NCI-H1694 treated with DMSO at 0.1 percent for 48 hours (cell line): Measurements from ENCODE around the gene MYO10.
"Not testable (repeated sequence)": the region's sequence is repeated elsewhere in the genome, so short reads cannot be mapped to it uniquely, and the experiment has no call there.

Experiments
- DNase-seq: peaks from one replicate; lab custom pipeline; 2025; lab: John Stamatoyannopoulos, UW

The MYO10 gene

DNA sequence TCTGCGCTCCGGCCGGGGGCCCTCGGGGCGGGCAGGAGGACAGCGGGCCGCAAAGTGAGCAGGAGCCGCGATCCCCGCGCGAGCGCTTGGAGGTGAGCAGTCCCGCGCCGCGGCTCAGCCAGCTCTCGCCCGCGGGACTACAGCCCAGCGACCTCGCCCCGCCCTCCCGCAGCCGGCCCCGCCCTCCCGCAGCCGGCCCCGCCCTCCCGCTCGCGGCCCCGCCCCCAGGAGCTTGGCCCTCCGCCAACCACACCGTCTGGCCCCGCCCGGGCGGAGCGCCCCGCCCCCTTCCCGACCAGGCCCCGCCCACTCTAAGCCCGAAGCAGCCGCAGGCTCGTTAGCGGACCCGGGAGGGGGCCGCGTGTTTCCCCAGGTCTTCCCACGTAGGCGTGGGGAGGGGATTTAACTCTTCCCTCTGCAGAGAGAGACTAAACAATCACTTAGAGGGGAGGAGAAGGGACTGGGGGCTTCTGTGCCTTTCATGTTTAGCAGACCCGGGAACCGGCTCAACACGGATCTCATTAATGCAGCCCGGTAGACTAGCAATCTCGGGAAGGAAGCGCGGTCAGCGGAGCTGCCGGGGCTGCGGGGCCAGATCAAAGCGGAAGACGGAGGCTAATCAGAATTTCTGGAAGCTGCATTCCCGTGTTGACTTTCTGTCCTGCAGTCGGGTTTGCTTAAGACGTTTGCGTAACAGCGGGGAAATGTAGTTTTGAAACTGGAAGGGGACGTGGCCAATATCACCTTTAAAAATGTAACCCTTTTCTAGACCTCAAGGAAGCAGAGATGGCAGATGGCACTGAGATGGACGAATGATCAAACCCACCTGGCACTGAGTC lies at the start of gene MYO10:
TSS of gene MYO10 (minus strand) at position 139 of the 839 bp plus-strand sequence. CDS start 480 bp downstream, outside the sequence.
- no peak for DNase-seq

DNA sequence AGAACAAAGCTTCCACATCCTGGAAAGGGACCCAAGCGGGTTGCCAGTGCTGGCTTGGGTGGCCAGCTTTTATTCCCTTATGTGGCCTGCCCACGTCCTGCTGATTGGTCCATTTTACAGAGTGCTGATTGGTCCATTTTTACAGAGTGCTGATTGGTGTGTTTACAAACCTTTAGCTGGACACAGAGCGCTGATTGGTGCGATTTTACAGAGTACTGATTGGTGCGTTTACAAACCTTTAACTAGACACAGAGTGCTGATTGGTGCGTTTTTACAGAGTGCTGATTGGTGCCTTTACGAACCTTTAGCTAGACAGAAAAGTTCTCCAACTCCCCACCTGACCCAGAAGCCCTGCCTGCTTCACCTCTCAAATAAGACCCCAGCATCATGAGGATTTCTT lies 49.2 kb upstream of the MYO10 start:
- not testable (repeated sequence) for DNase-seq

DNA sequence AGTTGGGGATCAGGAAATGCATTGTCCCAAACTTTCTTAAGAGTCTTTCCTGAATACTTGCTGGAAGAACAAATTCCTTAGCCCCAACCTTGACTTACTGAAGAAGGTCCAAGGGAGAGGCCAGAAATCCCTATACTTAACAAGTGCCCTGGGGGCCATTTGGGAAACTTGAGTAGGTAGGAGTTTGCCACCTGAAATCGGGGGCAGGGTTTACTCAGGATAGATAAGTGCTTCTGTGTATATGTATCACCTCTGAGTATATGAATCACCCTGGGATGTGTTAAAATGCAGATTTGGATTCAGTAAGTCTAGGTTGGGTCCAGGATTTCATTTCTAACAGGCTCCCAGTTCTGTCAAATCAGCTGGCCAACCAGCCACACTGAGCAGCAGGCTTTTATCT lies 47.9 kb upstream of the MYO10 start:
- no peak for DNase-seq

DNA sequence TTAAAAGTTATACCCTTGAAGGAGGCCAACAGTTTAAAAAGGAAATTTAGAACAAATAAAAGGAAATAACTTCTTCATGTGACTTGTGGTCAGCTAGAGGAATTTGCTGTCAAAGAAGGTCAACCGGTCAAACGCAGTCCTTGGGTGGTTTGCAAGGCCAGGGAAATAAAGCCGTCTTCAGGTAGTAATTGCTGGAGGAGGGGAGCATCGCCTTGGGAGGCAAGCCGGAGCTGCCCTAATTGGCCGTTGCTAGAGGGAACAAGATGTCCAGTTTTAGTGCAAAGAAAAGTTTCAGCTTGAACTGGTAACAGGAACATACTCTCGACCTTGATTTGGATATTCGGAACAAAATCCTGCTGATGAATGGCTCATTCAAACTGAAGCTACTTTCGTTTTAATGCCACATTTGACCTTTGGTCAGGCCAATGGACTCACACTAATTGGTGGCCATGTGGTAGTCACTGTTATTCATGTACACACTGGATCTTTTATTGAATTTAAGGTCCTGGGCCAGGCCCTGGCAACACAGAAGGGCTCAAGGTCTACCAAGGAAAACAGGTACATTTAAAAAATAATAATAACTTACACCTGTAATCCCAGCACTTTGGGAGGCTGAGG lies 47.0 kb upstream of the MYO10 start:
- DNase-seq: no peak

DNA sequence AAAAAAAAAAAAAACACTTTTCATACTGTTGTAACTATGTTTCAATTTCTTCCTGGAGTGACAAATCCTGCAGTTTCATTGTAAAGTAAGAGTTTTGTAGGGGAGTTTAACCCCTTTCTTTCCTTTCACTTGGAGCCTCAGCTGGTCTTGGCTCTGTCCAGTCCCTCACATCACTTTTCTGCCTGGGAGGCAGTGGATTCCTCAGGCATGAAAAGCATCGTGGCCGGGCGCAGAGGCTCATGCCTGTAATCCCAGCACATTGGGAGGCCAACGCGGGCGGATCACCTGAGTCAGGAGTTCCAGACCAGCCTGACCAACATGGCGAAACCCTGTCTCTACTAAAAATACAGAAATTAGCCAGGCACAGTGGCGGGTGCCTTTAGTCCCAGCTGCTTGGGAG lies 45.6 kb upstream of the MYO10 start:
- DNase-seq: no peak

DNA sequence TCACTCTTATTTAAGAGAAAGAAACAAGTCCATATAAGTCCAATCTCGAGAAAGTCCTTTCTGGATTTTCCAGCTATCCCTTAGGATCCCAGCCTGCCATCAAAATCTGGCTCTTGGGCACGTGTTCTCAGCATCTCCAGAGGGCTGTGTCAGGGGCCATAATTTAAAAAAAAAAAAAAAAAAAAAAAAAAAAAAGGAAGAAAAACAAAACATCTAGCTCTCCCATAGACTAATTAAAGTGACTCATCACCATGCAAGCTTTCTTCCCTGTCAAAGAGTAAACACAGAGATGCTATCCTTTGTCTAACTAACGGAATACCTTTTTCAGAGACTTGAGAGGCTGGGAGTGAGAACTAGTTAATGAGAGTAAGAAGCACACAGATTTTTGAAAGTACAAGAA lies 44.9 kb upstream of the MYO10 start:
- no peak for DNase-seq

DNA sequence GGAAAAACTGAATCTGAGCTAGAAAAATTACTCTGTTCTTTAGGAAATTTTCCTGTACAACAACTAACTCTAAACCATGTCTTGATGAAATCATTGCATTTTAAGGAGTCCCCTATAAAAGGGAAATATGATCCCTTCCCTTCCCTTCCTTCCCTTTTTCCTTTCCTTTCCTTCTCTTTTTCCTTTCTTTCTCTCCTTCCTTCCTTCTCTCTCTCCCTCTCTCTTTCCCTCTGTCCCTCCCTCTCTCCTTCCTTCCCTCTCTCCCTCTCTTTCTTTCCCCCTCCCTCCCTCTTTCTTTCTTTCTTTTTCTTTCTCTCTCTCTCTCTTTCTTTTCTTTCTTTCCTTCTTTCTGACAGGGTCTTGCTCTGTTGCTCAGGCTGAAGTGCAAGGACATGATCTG lies 42.2 kb upstream of the MYO10 start:
- no peak for DNase-seq

DNA sequence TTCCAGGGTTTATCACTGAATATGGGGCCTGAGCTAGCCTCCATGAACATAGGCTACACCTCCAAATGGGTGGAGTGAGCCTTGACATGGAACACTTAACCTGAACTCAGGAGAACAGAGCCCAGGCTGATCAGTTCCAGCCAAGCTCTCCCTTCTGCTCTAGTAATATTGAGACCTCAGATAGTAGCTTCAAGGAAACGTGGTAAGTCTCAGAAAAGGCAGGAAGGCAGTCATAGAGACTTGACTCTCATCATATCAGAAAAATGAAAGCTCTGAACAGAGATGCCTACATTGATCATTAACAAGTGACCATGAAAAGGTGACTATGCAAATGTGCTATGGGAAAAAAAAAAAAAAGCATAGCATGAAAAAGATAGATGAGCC lies 40.5 kb upstream of the MYO10 start:
- DNase-seq: no peak

DNA sequence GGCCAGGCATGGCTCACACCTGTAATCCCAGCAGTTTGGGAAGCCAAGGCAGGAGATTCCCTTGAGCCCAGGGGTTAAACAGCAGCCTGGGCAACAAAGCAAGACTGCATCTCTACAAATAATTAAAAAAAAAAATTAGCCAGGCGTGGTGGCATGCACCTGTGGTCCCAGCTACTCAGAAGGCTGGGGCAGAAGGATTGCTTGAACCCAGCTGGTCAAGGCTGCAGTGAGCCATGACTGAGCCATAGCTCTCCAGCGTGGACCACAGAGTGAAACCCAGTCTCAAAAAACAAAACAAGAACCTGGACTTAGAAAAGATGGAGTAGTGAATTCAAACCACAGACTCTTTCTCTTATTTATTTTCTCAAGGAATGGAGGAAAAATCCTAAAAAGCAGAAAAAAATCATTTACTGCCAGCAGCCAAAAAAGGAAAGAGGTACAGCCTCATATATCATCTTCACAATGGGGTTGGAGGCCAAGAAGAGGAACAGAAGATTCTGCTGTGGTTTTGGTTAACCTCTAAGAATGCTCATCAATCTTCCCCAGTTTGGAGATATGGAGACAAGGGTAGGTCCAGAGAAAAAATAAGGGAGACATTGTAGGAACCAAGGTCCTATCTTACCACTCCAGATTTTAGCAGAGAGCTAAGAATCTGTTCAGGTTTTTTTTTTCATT lies 40.0 kb upstream of the MYO10 start:
- no peak for DNase-seq

DNA sequence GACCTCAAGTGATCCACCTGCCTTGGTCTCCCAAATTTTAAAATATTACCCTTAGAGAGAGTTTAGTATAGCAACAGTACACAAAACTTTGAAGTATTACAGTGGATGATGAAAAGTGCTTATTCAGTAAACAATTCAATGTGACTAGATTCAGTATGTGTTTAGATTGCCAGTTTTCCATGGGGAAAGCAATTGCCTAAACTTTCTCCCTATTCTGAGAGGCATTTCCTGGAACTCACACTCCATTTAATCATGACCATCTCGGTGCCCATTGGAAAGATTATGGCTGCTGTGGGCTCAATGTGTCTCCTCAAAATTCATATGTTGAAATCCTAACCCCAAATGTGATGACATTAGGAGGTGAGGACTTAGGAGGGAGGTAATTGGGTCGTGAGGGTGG lies 38.9 kb upstream of the MYO10 start:
- no peak for DNase-seq

DNA sequence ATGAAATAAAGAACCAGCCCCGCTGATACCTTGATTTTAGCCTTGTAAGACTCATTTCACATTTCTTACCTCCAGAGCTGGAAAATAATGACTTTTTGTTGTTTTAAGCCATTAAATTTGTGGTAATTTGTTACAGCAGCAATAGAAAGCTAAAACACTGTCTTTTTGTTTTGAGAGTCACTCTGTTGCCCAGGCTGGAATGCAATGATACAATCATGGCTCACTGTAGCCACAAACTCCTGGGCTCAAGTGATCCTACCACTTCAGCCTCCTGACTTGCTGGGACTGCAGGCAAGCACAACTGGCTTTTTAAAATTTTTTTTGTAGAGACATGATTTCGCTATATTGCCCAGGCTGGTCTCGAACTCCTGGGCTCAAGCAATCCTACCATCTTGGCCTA lies 34.7 kb upstream of the MYO10 start:
- no peak for DNase-seq

DNA sequence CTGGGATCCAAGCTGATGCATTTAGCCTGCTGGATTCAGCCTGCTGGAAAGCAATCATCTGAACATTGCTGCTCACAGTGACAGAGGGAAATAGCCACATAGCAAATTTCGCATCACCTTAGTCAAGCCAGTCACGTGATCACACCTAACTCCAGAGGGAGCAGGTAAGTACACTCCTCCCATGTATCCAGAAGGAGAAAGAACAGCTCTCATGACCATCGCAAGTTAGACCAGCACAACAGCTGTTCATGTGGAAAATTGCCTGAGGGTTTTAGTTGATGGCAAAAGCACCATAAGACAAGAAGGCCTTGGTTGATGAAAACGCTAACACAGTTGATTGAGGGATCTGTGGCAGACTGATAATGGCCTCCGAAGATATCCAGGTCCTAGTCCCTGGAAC lies 34.2 kb upstream of the MYO10 start:
- DNase-seq: no peak

DNA sequence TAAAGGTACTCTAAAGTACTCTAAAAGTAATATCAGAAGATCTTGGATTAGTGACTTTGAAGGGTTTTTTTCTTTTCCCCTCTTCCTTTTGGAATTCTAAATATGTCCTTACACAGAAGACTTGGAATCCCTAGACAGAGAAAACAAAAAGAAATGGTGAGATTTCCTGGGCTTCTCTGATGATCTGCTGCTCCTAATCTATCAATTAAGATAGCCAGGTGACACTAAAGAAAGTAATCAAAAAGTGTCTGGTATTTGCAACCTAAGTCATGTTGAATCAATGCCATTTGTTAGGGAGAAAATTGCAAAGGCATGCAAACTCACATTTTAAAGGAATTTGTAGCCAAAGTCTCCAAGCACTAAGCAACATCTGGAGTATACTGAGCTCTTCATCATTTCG lies 29.5 kb upstream of the MYO10 start:
- DNase-seq: no peak

DNA sequence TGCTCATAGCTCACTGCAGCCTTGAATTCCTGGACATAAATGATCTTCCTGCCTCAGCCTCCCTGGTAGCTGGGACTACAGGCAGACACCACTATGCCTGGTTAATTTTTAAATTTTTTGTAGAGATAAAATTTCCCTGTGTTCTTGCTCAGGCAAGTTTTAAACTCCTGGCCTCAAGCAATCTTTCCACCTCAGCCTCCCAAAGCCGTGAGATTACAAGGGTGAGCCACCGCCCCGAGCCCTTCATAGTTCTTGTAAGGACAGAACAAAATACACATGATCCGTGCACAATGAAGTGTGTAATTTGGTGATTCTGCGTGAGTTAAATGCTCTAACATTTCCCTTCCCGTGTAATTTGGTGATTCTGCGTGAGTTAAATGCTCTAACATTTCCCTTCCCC lies 27.7 kb upstream of the MYO10 start:
- no peak for DNase-seq

DNA sequence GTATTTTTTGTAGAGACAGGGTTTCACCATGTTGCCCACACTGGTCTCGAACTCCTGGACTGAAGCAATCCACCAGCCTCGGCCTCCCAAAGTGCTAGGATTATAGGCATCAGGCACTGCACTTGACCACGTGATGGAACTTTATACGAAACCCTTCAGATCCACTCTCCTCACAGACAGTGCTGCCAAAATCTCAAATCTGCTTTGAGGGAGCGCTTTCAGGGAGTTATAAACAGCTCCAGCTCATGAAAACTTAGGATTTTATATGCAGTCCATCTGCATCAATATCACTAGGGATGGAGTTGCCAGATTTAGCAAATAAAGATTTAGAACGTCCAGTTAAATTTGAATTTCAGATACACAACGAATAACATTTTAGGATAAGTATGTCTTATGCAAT lies 25.0 kb upstream of the MYO10 start:
- DNase-seq: no peak

DNA sequence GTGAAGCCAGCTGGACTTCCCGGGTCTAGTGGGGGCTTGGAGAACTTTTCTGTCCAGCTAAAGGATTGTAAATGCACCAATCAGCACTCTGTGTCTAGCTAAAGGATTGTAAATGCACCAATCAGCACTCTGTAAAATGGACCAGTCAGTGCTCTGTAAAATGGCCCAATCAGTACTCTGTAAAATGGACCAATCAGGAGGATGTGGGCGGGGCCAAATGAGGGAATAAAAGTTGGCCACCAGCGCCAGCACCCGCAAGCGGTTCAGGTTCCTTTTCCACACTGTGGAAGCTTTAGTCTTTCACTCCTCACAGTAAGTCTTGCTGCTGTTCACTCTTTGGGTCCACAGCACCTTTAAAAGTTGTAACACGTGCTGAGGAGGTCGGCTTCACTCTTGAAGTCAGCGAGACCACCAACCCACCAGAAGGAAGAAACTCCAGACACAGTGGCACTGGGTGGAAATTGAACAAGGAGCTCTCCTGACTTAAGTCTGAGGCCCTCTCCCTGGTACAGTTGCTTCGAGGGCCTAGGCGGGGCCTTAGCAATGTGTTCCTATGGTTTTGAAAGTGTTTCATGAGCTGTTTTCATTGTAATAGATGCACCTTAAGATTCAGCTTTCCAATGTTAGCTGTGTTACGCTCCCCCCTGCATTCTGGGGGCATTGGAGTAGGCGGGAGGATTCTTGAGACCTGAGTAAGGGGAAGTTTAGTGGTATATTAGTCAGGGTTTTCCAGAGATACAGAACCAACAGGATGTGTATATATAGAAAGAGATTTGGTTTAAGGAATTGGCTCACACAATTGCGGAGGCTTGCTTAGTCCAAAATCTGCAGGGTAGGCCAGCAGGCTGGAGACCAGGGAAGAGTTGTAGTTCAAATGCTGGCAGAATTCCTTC lies 21.5 kb upstream of the MYO10 start:
- no peak for DNase-seq

DNA sequence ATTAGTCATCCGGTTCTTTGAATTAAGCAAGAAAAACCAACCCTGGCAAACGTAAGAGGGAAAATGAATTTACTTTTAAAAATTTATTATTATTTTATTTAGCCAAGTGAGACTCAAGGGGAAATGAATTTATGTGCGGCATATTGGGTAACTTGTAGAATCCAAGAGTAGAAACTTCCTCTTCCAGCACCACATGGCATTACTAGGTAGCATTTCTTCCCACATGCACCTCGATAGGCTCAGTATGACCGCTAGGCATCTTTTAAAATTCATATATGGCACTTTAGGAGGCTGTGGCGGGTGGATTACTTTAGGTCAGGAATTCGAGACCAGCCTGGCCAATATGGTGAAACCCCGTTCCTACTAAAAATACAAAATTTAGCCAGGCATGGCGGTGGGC lies 17.6 kb upstream of the MYO10 start:
- no peak for DNase-seq

DNA sequence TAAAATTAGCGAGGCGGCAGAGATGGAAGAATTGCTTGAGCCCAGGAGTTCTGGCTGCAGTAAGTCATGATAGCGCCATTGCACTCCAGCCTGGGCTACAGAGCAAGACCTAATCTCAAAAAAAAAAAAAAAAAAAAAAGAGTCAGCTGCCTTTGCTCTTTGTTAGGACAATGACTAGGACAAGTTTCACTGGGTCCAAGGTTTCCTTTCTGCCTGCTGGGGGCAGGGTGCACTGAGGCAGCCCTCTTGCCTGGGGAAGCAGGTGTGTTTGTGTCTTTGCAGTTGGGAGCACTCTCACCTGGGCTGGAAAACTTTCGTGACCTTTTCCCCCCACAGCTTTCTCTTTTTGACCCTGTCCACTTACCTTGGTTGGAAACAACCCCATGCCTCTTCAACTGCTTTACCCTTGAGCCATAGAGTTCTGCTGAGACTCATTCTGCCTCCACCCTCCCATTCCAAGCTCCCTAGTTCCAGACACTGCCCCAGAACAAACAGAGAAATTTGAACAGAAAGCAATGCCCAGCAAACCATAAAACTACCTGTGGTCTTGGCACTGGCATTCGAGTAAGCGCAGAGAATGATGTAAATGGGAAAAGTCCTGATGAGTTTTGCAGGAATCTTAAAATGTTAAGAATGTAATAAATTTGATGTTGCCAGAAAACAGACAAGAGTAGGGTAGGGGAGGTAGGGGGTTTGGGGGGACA lies 17.0 kb upstream of the MYO10 start:
- DNase-seq: no peak

DNA sequence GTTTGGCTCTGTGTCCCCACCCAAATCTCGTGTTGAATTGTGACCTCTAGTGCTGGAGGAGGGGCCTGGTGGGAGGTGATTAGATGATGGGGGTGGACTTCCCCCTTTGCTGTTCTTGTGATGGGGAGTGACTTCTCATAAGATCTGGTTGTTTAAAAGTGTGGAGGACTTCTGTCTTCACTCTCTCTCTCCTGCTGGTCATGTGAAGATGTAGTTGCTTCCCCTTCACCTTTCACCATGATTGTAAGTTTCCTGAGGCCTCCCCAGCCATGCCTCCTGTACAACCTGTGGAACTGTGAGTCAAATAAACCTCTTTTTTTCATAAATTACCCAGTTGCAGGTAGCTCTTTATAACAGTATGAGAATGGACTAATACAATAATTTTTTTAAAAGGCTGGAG lies 10.6 kb upstream of the MYO10 start:
- DNase-seq: no peak

DNA sequence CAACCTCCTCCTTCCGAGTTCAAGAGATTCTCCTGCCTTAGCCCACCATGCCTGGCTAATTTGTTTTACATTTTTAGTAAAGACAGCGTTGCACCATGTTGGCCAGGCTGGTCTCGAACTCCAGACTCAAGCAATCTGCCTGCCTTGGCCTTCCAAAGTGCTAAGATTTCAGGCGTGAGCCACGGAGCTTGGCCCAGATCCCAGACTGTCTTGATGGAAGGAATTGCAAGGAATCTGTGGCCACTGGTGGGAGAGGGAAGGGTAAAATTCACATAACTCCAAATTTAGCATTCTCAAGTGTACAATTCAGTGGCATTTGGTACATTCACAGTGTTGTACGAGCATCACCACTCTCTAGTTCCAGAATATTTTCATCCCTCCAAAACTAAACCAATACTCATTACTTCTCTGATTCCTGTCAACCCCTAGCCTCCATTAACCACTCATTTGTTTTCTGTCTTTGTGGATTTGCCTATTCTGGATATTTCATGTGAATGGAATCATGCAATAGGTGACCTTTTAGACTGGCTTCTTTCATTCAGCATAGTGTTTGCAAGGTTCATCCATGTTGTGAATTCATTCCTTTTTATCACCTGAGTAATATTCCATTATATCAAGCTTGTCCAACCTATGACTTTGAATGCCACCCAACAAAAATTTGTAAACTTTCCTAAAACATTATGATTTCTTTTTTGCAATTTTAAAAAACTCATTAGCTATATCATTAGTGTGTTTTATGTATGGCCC lies 8.9 kb upstream of the MYO10 start:
- no peak for DNase-seq
